Adrenal gland (tissue), 12 donors: ENCODE measurements around the gene DDX25. TPM values are rescaled to one million over a fixed set of nuclear protein-coding genes. Genes with fewer than 3 reads are reported as not detected.

Source experiments
- DNase-seq, 7 donors: peaks; one replicate each; pipeline ENCODE4 v3.0.0-alpha.2; 2019 to 2020
- H3K27ac ChIP-seq, 5 donors: fragments of 200-600 bp; sonication (generic) in 4 of 5; 1 replicate in 3 of 5; 2 replicates in 2 of 5; pipeline versions ENCODE4 v1.5.1 to v1.8.0; 2016 to 2020; ENCODE audit warnings: mild to moderate bottlenecking in 1 of 5
- H3K27me3 ChIP-seq: fragments of 200-600 bp; 2 replicates; pipeline ENCODE4 v1.8.0; 2021
- H3K36me3 ChIP-seq, 2 donors: fragments of 200-600 bp; replicated peaks in 1 of 2; 1 replicate in 1 of 2; 2 replicates in 1 of 2; pipeline versions ENCODE4 v1.5.1 to v1.8.0; 2018 to 2022
- H3K4me1 ChIP-seq, 2 donors: fragments of 200-600 bp; replicated peaks in 1 of 2; 1 replicate in 1 of 2; 2 replicates in 1 of 2; pipeline versions ENCODE4 v1.5.1 to v1.8.0; 2018 to 2021
- H3K4me3 ChIP-seq, 4 donors: fragments of 200-600 bp; sonication (generic) in 3 of 4; one replicate each; pipeline ENCODE4 v1.5.1; 2016 to 2018
- H3K9me3 ChIP-seq, 3 donors: fragments of 200-600 bp; sonication (generic) in 1 of 3; replicated peaks in 1 of 3; 1 replicate in 2 of 3; 2 replicates in 1 of 3; pipeline versions ENCODE4 v1.5.1 to v1.8.0; 2016 to 2021
- CTCF ChIP-seq, 6 experiments: fragments of 450-650 bp in 4 of 6; fragments of 200-600 bp in 2 of 6; sonication (generic) in 1 of 6; IDR thresholded peaks; 1 replicate in 5 of 6; 2 replicates in 1 of 6; pipeline versions ENCODE4 v1.5.1 to v1.8.0; 2016 to 2021; ENCODE audit warnings: antibody characterized with exemption in 6 of 6, mild to moderate bottlenecking in 2 of 6, moderate library complexity in 1 of 6
- POLR2A ChIP-seq, 2 donors: fragments of 450-650 bp; IDR thresholded peaks; one replicate each; pipeline ENCODE4 v1.6.1; 2017; ENCODE audit warnings: antibody characterized with exemption in 2 of 2, mild to moderate bottlenecking in 2 of 2, moderate library complexity in 1 of 2
- WGBS, 4 donors: extraction: QIAGEN DNeasy Blood & Tissue Kit in 2 of 4; methylation state at CpG; one replicate each; pipeline versions ENCODE4 v1.1.5 to v1.1.7; 2013 to 2017; 5-methylcytosine and 5-hydroxymethylcytosine counted together
- intact Hi-C, 2 donors: fragments of 100-400 bp; cut with DNase I; formaldehyde crosslinking; loops; one replicate each; pipeline versions ENCODE4 v1.14.1 to v1.15.0; 2022 to 2023
- polyA plus RNA-seq, 3 donors: library from polyadenylated mRNA; stranded (reverse); fragments of 200-250 nt in 2 of 3; fragments of 350-450 nt in 1 of 3; fragmentation: Illumina TruSeq in 1 of 3; extraction: RNeasy Lipid Tissue Mini Kit (QIAGEN cat#74804) in 1 of 3; gene quantifications; one replicate each; pipeline ENCODE4 v1.2.3, GENCODE V29; 2013 to 2014
- total RNA-seq, 9 donors: library from RNA; depleted of rRNA in 4 of 9; stranded (reverse); fragments of >200 nt in 4 of 9; fragments of 120-200 nt in 1 of 9; fragmentation: NEBNext Ultra II Directional in 1 of 9; extraction: Animal tissue kit (Norgen Biotek cat#: 25700) in 1 of 9; gene quantifications; one replicate each; pipeline versions ENCODE4 v1.1.0 to v1.2.4, GENCODE V29; 2013 to 2023
- donor health status: healthy with polysubstance abuse.
- donor health status: Bipolar disorder and iron deficiency.
- donor health status: DM: yes; HTN: yes; CAD: no.
- donor health status: DM: no; HTN: no; CAD: no.
- donor health status: DM: no; HTN: no; CAD: no.
- donor health status: DM: yes; HTN: yes; CAD: no.

Gene DDX25
- total and polyA plus RNA-seq, 12 donors = 0.18 to 7.4 (median 0.98) TPM; not detected in 3

- Histone ChIP-seq H3K27me3 (no peaks in the 10 kb centered on the region), H3K27ac (no peak overlapping the region), H3K4me3 (no peak overlapping the region), H3K9me3 (no peaks in the 10 kb centered on the region), H3K4me1 (no peaks in the 10 kb centered on the region), H3K36me3 (no peaks in the 10 kb centered on the region)
- intact Hi-C loops = no loop called here
- 84 to 90% (median 85%) methylated on average over 10 of the region's 10 CpGs for WGBS, 4 donors
- no peak for DNase-seq
- no peak for TF ChIP-seq POLR2A (IDR thresholded peaks at IDR 0.05)
- no peak for TF ChIP-seq CTCF (IDR thresholded peaks at IDR 0.05)
These were observed 55.6 kb downstream of the DDX25 start for GRCh38 chr11:125959931-125960330.

- Histone ChIP-seq H3K27me3 (no peaks in the 10 kb centered on the region), H3K4me1 (no peaks in the 10 kb centered on the region), H3K9me3 (no peaks in the 10 kb centered on the region), H3K27ac (no peak overlapping the region), H3K4me3 (no peak overlapping the region), H3K36me3 (no peaks in the 10 kb centered on the region)
- DNase-seq = no peak
- 83 to 91% (median 85%) methylated on average over 6 of the region's 6 CpGs for WGBS, 4 donors
- TF ChIP-seq CTCF (IDR thresholded peaks at IDR 0.05) = no peak
- TF ChIP-seq POLR2A (IDR thresholded peaks at IDR 0.05) = no peak
- intact Hi-C loops = no loop called here
These were observed 56.5 kb downstream of the DDX25 start for GRCh38 chr11:125960771-125961170.

GRCh38 chr11:125967515-125967914 lies 63.2 kb downstream of the DDX25 start:
- H3K27ac ChIP-seq = no peak overlapping the region
- 90 to 96% (median 91%) methylated on average over 4 of the region's 4 CpGs for whole genome bisulfite sequencing, 4 donors
- no peak for DNase-seq
- no peaks in the 10 kb centered on the region for H3K27me3 ChIP-seq
- no peaks in the 10 kb centered on the region for H3K9me3 ChIP-seq
- no peak for TF ChIP-seq CTCF (IDR thresholded peaks at IDR 0.05)
- no peak for TF ChIP-seq POLR2A (IDR thresholded peaks at IDR 0.05)
- H3K4me3 ChIP-seq = no peak overlapping the region
- intact Hi-C loops = no loop called here
- no peaks in the 10 kb centered on the region for H3K36me3 ChIP-seq
- H3K4me1 ChIP-seq = no peaks in the 10 kb centered on the region

GRCh38 chr11:125968354-125968753 lies 64.0 kb downstream of the DDX25 start:
- TF ChIP-seq CTCF (IDR thresholded peaks at IDR 0.05) (no peak), POLR2A (IDR thresholded peaks at IDR 0.05) (no peak)
- intact Hi-C loops = no loop called here
- Histone ChIP-seq H3K4me3 (no peak overlapping the region), H3K27ac (no peak overlapping the region), H3K9me3 (no peaks in the 10 kb centered on the region), H3K36me3 (no peaks in the 10 kb centered on the region), H3K4me1 (no peaks in the 10 kb centered on the region), H3K27me3 (no peaks in the 10 kb centered on the region)
- DNase-seq = no peak
- 51 to 75% (median 72%) methylated on average over 7 of the region's 7 CpGs for WGBS, 4 donors
